DND-41 (cell line): ENCODE measurements around the gene ACP3.

Experiments
- CTCF ChIP-seq: IDR thresholded peaks from 2 replicates; pipeline ENCODE4 v1.5.1; 2012; ENCODE audit warnings: borderline replicate concordance, low read length, moderate library complexity, mild to moderate bottlenecking; ENCODE audit not compliant: poor library complexity, severe bottlenecking; ENCODE audit errors: extremely low read depth
- EZH2 ChIP-seq: IDR thresholded peaks from 3 replicates; pipeline ENCODE4 v1.6.1; 2012; ENCODE audit warnings: borderline replicate concordance, low read depth, mild to moderate bottlenecking, moderate library complexity, low read length, inconsistent platforms; ENCODE audit not compliant: severe bottlenecking

- no peak for TF ChIP-seq CTCF
- TF ChIP-seq EZH2: no peak
These were observed 65.1 kb downstream of the ACP3 start for GRCh38 chr3:132382267-132382666.
